Lung (tissue), 12 donors: ENCODE data around the gene LRPAP1. TPM values are rescaled to one million over a fixed set of nuclear protein-coding genes. Genes with fewer than 3 reads are reported as not detected.

Source experiments
- ATAC-seq: fragments of 200-7000 bp; cut with Tn5 transposase; one replicate; pipeline ENCODE4 v1.9.1; 2020; ENCODE audit warnings: moderate number of reproducible peaks; ENCODE audit not compliant: insufficient read depth, low FRiP score
- DNase-seq, 3 donors: peaks; one replicate each; pipeline ENCODE4 v3.0.0-alpha.2; 2013 to 2017
- H3K27ac ChIP-seq, 2 donors: one replicate each; pipeline ENCODE4 v1.5.1; 2013; ENCODE audit warnings: mild to moderate bottlenecking in 2 of 2, moderate library complexity in 2 of 2, control low read depth in 1 of 2, inconsistent platforms in 1 of 2, low read depth in 1 of 2, low read length in 1 of 2
- H3K27me3 ChIP-seq, 3 donors: one replicate each; pipeline ENCODE4 v1.5.1; 2013; ENCODE audit warnings: low read length in 2 of 3; ENCODE audit not compliant: control insufficient read depth in 3 of 3, insufficient read depth in 3 of 3
- H3K36me3 ChIP-seq, 4 donors: one replicate each; pipeline ENCODE4 v1.5.1; 2013; ENCODE audit warnings: low read length in 4 of 4, mild to moderate bottlenecking in 1 of 4, moderate library complexity in 1 of 4; ENCODE audit not compliant: control insufficient read depth in 4 of 4, insufficient read depth in 4 of 4
- H3K4me1 ChIP-seq, 5 donors: one replicate each; pipeline ENCODE4 v1.5.1; 2013; ENCODE audit warnings: low read length in 5 of 5, mild to moderate bottlenecking in 2 of 5, moderate library complexity in 1 of 5; ENCODE audit not compliant: control insufficient read depth in 5 of 5, insufficient read depth in 5 of 5
- H3K4me3 ChIP-seq: one replicate; pipeline ENCODE4 v1.5.1; 2013; ENCODE audit warnings: mild to moderate bottlenecking, control low read depth, moderate library complexity
- H3K9ac ChIP-seq, 2 donors: one replicate each; pipeline ENCODE4 v1.5.1; 2013; ENCODE audit warnings: low read length in 2 of 2, control low read depth in 1 of 2; ENCODE audit not compliant: insufficient read depth in 1 of 2
- H3K9me3 ChIP-seq, 4 donors: one replicate each; pipeline ENCODE4 v1.5.1; 2013; ENCODE audit warnings: low read length in 3 of 4, mild to moderate bottlenecking in 1 of 4, moderate library complexity in 1 of 4; ENCODE audit not compliant: control insufficient read depth in 4 of 4, insufficient read depth in 3 of 4
- CTCF ChIP-seq: IDR thresholded peaks from 2 replicates; pipeline ENCODE4 v1.5.1; 2012; ENCODE audit warnings: mild to moderate bottlenecking; ENCODE audit errors: control extremely low read depth, extremely low read depth
- WGBS, 2 donors: extraction: QIAGEN DNeasy Blood & Tissue Kit; methylation state at CpG; one replicate each; pipeline ENCODE4 v1.1.7; 2013; 5-methylcytosine and 5-hydroxymethylcytosine counted together
- polyA plus RNA-seq, 2 donors: library from polyadenylated mRNA; stranded (reverse); fragments of 200-250 nt; gene quantifications; one replicate each; pipeline ENCODE4 v1.2.1, GENCODE V29; 2013
- total RNA-seq, 2 donors: library from RNA; depleted of rRNA in 1 of 2; stranded (reverse); fragments of >200 nt in 1 of 2; gene quantifications; one replicate each; pipeline ENCODE4 v1.2.1, GENCODE V29; 2014 to 2021
- donor health status: control.
- donor health status: control.
- donor health status: Bipolar disorder and iron deficiency.
- donor health status: healthy.
- donor health status: DM: yes; HTN: yes; CAD: no.

Gene LRPAP1
- total and polyA plus RNA-seq, 4 donors = 46.1 to 289 (median 208) TPM

- TF ChIP-seq CTCF = peak; percentile 87
- peak; percentile 79 to 90 (median 82) for DNase-seq
- H3K4me3 ChIP-seq = no peak overlapping the region
- peak overlapping the region in 1 of 2 donors; percentile 92 for H3K27ac ChIP-seq
- H3K4me1 ChIP-seq = peaks cover 0 to 12% (median 0%) of the 10 kb centered on the region in 5 donors
- H3K9me3 ChIP-seq = no peaks in the 10 kb centered on the region
- no peak overlapping the region for H3K9ac ChIP-seq
- WGBS, 2 donors = 19 to 20% methylated on average over 17 of the region's 17 CpGs
- peak; percentile 78 for ATAC-seq
- H3K36me3 ChIP-seq = no peaks in the 10 kb centered on the region
- H3K27me3 ChIP-seq = peaks cover 0 to 17% (median 0%) of the 10 kb centered on the region in 3 donors
These were observed 51.6 kb downstream of the LRPAP1 start for GRCh38 chr4:3480528-3481112.

- H3K27me3 ChIP-seq = peaks cover 0 to 12% (median 0%) of the 10 kb centered on the region in 3 donors
- ATAC-seq (no peak), DNase-seq (no peak)
- no peak for TF ChIP-seq CTCF
- 86 to 91% methylated on average over 25 of the region's 25 CpGs for WGBS, 2 donors
- H3K27ac ChIP-seq = peak overlapping the region in 1 of 2 donors; percentile 14
- no peaks in the 10 kb centered on the region for H3K36me3 ChIP-seq
- no peak overlapping the region for H3K4me3 ChIP-seq
- peaks cover 0 to 7% (median 0%) of the 10 kb centered on the region in 5 donors for H3K4me1 ChIP-seq
- no peaks in the 10 kb centered on the region for H3K9me3 ChIP-seq
- no peak overlapping the region for H3K9ac ChIP-seq
These were observed 52.7 kb downstream of the LRPAP1 start for GRCh38 chr4:3479358-3480101.

GRCh38 chr4:3478446-3479357 lies 53.5 kb downstream of the LRPAP1 start:
- H3K27me3 ChIP-seq = peaks cover 0 to 5% (median 0%) of the 10 kb centered on the region in 3 donors
- no peak overlapping the region for H3K27ac ChIP-seq
- DNase-seq (no peak), ATAC-seq (no peak)
- no peaks in the 10 kb centered on the region for H3K9me3 ChIP-seq
- no peak for TF ChIP-seq CTCF
- no peaks in the 10 kb centered on the region for H3K36me3 ChIP-seq
- WGBS, 2 donors = 88 to 91% methylated on average over 35 of the region's 35 CpGs
- H3K9ac ChIP-seq = no peak overlapping the region
- no peak overlapping the region for H3K4me3 ChIP-seq
- H3K4me1 ChIP-seq = peaks cover 0 to 7% (median 0%) of the 10 kb centered on the region in 5 donors
